T-helper 1 cell (primary cell): ENCODE measurements around the gene SCAI.
"Not testable (repeated sequence)": the region's sequence is repeated elsewhere in the genome, so short reads cannot be mapped to it uniquely, and the experiment has no call there.

Experiments
- DNase-seq, 5 donors: peaks; one replicate each; pipeline ENCODE4 v3.0.0-alpha.2; 2012 to 2020

Gene SCAI

DNA sequence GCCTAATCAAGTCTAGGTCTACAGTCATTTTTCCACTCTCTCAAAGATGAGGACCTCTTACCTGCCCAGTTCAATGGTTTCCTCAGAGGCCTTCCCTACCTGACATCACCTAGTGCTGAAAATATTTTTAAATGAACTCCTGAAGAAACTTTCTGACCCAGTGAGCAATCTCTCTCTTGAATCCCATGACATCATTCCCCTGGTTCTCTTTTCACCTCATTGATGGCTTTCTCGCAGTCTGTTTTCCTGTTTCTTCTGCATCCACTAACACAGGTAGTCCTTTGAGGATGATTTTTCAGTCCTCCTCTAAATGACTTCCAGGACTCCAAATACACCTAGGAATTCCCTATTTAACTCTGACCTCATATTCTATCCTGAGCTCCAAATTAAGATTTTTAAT, 40.3 kb downstream of the SCAI start:
- no peak for DNase-seq

DNA sequence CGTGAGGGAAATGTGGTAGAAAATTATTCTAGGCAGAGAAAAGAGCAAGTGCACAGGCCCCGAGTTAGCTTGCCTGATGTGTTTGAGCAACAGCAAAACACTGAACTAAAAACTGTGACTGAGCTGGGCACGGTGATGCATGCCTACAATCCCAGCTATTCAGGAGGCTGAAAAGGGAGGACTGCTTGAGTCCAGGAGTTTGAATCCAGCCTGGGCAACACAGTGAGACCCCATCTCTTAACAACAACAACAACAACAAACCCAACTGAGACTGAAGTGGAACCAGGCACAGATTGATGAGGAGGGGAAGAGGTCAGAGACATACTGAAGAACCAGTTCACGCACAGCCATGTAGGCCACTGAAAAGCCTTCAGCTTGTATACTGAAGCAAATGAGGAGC, 42.5 kb downstream of the SCAI start:
- no peak for DNase-seq

DNA sequence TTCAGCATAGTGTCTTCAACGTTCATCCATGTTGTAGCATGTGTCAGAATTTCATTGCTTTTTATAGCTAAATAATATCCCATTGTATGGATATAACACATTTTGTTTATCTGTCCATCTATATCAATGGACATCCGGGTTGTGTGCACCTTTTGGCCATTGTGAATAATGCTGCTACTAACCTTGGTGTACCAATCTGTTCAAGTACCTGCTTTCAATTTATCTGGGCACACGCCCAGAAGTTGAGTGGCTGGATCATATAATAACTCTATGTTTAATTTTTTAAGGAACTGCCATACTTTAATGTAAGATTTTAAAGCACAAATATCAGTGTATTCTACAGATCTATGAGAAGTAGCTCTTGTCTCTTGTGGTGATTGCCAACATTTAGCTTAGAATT, 43.5 kb downstream of the SCAI start:
- no peak for DNase-seq

DNA sequence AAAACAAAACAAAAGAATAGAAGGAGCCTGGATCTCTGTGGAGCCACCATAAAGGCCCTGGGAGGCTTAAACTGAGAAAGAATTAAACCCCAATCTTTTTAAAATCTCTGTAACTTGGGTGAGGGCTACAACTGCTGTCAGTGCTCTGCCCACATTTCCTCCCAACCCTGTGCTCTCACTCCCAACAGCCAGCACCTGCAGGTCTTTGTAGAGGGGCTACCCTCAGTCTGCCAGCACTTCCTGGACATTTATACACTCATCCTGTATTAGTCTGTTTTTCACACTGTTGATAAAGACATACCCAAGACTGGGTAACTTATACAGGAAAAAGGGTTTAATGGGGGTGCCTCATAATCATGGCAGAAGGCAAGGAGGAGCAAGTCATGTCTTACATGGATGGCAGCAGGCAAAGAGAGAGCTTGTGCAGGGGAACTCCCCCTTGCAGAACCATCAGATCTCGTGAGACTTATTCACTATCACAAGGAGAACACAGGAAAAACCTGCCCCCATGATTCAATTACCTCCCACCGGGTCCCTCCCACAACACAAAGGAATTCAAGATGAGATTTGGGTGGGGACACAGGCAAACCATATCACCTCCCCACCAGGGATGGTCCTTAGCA, 47.4 kb downstream of the SCAI start:
- DNase-seq, result no peak

DNA sequence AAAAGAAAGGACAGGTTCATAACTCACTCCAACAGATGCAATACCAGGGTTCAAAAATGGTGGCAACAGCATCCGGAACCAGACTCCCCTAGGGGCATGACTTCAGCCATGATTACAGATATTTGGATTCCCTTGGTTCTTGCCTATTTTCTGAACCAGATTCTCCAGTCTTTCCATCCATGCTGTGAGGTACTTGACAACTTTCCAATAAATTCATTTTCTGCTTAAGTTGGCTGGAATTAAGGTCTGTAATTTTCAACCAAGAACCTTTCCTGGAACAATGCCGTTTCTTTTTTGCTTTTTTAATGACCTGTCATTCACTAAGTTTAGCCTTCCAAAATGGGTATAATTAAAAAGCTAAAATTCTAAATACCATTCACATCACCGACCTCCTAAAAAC, 52.2 kb downstream of the SCAI start:
- no peak for DNase-seq

DNA sequence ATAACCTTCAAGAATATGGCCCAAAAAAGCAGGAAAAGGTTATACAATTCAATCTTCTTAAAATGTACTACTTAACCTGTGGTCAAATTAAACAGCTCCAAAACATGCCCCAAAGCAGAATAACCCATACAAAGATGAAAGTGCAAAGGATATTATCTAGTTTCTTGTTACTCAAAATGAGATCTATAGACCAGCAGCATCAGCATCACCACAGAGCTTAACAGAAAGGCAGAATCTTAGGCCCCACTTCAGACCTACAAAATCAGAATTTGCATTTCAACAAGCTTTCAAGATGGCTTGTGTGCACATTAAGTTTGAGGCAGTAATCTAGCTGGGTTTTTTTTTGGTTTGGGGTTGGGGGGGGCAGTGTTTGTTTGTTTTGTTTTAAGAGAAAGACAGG, 54.0 kb downstream of the SCAI start:
- no peak for DNase-seq

DNA sequence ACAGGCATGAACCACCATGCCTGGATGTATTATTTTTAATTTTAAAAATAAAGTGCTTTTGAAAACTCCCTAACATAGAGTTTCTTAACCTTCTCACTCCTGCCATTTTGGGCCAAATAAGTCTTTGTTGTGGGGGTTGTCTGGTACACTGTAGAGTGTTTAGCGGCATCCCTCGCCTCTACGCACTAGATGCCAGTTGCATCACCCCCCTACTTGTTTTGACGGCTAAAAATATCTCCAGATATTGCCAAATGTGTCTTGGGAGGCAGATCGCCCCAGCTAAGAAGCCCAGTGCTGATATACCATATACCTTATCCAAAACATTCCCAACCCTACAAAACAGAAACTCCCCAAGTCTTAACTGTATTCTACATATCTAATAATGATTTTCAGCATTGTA, 54.6 kb downstream of the SCAI start:
- no peak for DNase-seq

DNA sequence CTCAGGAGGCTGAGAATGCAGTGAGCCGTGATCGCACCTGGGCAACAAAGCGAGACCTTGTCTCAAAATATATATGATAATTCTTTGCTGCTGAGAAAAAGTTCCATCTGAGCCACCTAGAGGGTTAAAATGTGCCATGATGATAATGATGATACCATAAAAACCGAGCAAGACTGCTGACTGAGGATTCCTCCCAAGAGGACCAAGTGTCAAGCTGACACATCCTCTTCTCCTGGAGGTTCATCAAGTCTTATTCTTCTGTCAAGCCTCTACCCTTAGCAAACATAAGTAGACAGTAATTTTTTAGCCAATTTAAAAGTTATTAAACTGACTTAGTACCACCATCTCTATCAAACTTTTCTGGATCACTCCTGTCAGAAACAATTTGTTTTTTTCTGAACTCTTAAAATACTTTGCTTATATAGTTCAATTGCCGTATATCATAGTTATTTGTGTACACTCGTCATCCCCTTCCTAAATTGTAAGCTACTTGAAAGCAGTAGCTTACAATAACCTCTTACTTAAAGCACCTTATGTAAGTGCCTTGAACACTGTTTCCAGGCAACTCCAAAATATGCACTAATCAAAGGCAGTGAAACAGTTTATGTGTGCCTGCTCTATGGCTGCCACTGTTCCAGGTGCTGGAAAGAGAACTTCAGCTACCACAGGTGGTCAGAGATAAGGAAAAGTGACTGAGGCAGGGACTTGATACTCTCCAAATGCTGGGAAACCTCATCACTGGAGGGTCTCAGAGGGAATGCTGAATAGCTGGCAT, 57.4 kb downstream of the SCAI start:
- no peak for DNase-seq

DNA sequence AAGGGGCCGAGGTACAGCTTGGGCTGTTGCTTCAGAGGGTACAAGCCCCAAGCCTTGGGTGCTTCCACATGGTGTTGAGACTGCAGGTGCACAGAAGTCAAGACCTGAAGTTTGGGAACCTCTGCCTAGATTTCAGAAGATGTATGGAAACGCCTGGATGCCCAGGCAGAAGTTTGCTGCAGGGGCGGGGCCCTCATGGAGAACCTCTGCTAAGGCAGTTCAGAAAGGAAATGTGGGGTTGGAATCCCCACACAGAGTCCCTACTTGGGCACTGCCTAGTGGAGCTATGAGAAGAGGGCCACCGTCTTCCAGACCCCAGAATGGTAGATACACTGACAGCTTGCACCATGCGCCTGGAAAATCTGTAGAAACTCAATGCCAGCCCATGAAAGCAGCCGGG, 61.1 kb downstream of the SCAI start:
- DNase-seq, result not testable (repeated sequence)

DNA sequence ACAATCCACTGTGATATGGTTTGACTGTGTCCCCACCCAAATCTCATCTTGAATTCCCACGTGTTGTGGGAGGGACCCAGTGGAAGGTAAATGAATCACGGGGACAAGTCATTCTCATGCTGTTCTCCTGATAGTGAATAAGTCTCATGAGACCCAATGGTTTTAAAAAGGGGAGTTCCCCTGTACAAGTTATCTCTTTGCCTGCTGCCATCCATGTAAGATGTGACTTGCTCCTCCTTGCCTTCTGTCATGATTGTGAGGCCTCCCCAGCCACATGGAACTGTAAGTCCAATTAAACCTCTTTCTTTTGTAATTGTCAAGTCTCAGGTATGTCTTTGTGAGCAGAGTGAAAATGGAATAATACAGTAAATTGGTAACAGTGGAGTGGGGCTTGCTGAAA, 62.5 kb downstream of the SCAI start:
- not testable (repeated sequence) for DNase-seq

DNA sequence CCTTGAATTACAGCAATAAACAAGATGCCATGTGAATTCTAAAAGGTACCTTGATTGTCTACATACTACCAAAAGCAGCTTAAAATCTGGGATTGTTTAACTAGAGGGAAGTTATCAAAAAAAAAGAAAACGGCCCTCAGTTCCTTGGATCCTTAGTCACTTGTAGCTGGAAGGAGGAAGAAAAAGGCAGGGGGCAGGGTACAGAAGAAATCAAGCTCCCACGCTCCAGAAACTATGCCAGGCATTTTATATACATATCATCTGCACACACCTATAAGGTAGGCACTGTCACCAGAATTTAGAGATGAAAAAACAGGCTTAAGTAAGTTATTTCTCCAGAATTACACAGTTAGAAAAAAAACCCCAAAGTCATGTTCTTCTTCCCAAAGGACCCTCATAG, 63.4 kb downstream of the SCAI start:
- DNase-seq, result no peak

DNA sequence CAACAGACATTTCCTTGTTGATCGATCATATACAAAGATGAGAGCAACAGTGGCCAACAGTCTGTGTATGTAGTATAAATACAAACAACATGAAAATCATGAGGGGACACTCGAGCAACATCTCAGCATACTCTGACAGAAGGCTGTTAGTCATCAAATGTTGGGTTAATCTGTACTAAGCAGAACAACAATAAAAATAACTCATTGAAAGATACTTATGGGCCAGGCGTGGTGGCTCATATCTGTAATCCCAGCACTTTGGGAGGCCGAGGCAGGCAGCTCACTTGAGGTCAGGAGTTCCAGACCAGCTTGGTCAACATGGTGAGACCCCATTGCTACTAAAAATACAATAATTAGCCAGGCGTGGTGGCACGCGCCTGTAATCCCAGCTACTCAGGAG, 67.3 kb downstream of the SCAI start:
- no peak for DNase-seq

DNA sequence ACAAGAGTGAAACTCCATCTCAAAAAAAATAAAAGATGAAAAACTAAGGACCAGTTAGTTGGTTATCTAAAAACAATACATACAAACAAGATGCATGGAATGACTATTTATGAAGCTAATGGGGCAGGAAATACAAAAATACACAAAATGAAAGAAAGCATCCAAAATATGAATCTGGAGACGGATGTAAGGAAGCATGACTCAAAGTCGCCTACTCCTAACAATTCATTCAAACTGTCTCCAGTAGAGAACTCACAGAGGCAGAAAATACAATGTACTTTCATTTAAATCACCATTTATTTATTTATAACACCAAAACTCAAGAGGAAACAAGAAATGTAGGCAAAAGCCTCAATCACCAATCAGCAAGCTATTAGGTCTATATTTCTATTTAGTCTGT, 68.4 kb downstream of the SCAI start:
- DNase-seq, result no peak

DNA sequence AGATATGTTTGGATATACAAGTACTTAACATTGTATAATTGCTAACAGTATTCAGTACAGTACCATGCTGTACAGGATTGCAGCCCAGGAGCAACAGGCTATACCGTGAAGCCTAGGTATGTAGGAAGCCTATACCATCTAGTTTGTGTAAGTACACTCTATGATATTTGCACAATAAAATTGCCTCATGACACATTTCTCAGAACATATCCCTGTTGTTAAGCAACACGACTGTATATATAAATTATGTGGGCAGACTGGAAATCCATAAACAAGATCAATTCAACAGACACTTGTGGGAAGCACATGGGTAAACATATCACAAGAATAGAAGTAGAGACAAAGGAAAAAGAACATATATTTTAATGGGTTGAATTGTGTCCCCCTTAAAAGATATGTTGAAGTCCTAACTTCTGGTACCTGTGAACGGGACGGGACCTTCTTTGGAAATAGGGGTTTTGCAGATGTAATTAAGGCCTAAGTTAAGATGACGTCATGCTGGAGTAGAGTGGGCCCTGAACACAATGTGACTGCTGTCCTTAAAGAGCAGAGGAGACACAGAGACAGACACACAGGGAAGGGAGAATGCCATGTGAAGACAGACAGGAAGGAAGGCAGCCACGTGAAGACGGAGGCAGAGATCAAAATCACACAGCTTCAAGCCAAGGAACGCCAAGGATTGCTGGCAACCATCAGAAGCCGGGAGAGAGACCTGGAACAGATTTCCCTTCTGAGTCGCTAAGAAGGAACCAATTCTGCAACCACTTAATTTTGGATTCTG, 76.3 kb downstream of the SCAI start:
- DNase-seq, result no peak

DNA sequence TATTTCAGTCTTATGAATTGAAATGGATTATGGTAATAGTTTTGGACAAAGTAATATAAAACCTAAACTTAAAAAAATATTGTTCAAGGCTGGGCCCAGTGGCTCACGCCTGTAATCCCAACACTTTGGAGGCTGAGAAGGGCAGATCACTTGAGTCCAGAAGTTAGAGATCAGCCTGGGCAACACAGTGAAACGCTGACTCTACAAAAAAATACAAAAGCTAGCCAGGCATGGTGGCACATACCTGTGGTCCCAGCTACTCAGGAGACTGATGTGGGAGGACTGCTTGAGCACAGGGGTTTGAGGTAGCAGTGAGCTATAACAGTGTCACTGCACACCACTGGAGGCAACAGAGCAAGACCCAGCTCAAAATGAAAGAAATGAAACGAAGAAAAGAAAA, 81.9 kb downstream of the SCAI start:
- DNase-seq, result no peak

DNA sequence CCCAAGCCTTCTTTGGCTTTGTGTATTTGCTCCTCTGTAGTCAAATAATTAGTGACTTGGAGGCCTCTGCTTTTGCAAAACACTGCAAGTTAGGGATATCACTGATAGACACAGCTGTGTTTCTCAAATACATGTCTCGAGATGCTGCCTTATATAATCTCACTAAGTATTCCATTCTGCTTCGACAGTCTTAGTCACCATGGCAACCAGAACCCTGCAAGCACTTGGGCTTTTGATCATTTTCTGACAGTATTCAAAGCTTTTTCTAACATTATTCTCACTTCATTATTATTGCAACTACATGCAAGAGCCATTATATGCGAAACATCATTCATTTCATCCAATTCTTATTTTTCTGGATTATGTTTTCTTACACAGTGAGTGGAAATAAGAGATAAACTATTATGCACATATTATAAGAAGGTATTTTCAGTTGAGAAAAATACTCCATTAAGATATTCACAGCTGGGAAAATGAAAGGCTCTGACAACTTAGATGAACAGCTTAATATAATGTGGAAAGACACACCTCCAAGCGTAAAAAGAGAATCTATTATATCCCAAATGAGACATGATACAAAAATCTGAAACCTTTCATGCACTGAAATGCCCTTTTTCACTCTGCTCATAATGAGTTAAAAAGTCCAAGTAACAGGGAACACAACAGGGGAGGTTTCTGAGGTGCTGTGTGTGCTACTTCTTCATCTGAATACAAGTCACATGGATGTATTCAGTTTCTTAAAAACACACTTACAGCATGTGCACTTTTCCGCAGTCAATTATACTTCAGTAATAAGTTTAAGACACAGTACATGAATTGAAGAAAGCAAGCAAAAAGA, 93.9 kb downstream of the SCAI start:
- no peak for DNase-seq

DNA sequence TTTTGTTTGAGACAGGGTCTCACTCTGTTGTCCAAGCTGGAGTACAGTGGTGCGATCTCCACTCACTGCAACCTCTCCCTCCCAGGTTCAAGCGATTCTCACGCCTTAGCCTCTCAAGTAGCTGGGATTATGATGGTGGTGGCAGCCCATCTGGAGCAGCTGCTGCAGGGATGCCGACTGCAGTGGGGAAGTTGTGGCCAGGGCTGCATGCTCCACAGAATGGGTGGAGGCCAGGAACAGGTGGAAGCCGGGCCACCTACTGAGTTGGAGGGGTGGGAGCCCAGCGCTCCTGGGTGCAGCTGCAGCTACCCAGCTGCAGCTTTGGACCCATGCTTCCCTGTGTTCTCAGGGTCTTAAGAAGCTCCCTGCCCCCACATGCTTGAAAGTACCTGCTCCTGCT, 99.7 kb downstream of the SCAI start:
- no peak for DNase-seq

DNA sequence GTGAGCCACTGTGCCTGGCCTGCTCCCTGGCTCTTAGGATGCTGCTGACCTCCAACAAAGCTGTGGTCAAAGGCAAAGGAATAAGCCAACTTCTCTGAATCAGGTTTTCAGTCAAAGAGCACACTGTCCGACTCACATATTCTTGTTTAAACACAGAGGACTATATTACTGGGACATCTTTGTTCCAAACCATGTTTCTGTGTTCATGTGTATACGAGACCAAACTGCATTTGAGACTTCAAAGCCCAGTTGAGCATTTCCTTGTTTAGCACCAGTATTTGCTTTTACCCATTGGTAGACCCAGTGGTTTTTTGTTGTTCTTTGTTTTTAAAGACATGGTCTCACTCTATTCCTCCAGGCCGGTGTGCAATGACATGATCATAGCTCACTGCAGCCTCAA, 100.2 kb downstream of the SCAI start:
- DNase-seq, result no peak

DNA sequence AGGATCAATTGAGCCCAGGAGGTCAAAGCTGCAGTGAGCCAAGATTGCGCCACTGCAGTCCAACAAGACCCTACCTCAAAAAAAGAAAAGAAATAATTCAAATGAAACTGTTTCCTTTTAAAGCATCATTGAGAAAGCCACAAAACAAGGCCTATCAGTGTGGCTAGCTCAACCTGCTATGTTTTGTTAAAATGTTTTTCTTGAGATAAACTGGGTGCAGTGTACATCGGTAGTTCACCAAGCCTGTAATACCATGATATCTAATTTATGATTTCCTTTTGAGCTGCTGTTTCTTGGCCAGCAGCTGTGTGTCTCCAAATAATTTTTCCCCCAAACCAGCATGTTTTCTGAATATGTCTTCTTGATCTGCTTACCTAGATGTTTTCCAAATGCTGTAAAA, 105.2 kb downstream of the SCAI start:
- no peak for DNase-seq

DNA sequence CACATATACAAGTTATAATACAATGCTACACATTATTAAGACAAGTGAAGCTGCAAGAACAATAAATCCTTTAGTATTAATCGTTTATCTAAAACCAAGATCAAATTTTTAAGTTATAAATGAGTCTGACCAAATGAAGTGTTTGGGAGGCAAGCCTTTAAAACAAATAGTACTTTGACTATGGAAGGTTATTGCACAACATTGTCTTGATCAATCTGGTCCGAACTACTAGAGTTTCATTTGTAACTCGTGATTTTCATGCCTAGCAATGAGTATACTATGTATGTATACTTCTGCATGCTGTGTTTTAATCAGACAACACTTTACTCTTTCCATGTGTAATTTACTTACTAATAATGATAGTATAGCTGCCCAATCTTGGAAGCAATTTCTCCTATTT, 115.3 kb downstream of the SCAI start:
- no peak for DNase-seq

DNA sequence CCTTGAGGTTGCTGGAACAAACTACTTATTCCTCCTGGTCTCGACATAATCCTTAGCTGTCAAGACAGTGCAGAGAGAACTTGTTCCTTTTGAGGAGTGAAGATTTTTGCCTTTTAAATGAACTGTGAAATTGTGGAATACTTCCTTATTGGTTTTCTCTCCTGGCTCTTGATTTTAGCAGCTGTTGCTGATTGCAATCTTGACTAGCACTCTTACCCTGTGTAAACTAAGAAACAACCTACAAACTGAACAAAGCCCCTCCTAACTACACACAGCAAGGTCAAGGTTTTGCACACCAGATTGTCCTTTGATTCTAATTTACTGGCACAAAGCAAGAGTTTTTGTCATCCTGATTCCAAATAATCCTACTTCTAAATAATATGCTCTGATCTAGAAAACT, 118.4 kb downstream of the SCAI start:
- no peak for DNase-seq

DNA sequence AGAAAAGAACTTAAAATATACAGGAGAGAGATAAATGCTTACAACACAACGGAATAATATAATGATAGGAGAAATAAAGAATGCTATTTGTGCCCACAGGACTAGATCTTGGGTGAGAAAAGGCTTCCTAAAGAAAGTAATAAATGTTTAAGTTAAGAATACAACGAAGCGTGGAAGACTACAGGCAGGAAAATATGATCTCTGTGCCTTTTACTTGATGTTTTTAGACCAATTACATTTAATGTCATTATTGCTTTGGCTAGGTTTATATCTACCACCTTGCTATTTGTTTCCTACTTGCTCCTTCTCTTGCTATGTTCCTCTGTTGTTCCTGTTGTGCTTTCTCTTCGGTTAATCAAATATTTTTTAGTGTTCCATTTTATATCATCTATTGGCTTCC, 122.3 kb downstream of the SCAI start:
- DNase-seq, result no peak

DNA sequence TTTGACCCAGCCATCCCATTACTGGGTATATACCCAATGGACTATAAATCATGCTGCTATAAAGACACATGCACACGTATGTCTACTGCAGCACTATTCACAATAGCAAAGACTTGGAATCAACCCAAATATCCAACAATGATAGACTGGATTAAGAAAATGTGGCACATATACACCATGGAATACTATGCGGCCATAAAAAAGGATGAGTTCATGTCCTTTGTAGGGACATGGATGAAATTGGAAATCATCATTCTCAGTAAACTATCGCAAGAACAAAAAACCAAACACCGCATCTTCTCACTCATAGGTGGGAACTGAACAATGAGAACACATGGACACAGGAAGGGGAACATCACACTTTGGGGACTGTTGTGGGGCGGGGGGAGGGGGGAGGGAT, 127.7 kb downstream of the SCAI start:
- DNase-seq, result not testable (repeated sequence)
